GM23248 (cell line): ENCODE measurements around the gene GAS7. TPM values are rescaled to one million over a fixed set of nuclear protein-coding genes. Genes with fewer than 3 reads are reported as not detected.

Source experiments
- DNase-seq: peaks from one replicate; pipeline ENCODE4 v3.0.0-alpha.2; 2015
- H2AFZ ChIP-seq: fragments of 200-600 bp; sonication (generic); 2 replicates; pipeline ENCODE4 v1.6.1; 2016; ENCODE audit warnings: antibody characterized with exemption
- H3F3A ChIP-seq: fragments of 200-600 bp; sonication (generic); 2 replicates; pipeline ENCODE4 v1.6.1; 2016; ENCODE audit warnings: mild to moderate bottlenecking, antibody characterized with exemption, mixed run types; ENCODE audit not compliant: insufficient read depth
- H3K27ac ChIP-seq: fragments of 200-600 bp; sonication (generic); 2 replicates; pipeline ENCODE4 v1.5.1; 2016; ENCODE audit warnings: mild to moderate bottlenecking
- H3K27me3 ChIP-seq: fragments of 200-600 bp; sonication (generic); replicated peaks from 2 replicates; pipeline ENCODE4 v1.6.1; 2016; ENCODE audit warnings: mild to moderate bottlenecking; ENCODE audit not compliant: insufficient read depth
- H3K36me3 ChIP-seq: fragments of 200-600 bp; sonication (generic); 2 replicates; pipeline ENCODE4 v1.6.1; 2016; ENCODE audit warnings: low read depth, mild to moderate bottlenecking
- H3K4me1 ChIP-seq: fragments of 200-600 bp; sonication (generic); 2 replicates; pipeline ENCODE4 v1.6.1; 2016; ENCODE audit warnings: mild to moderate bottlenecking; ENCODE audit not compliant: insufficient read depth
- H3K4me2 ChIP-seq: fragments of 200-600 bp; sonication (generic); one replicate; pipeline ENCODE4 v1.6.1; 2016; ENCODE audit warnings: mild to moderate bottlenecking; ENCODE audit not compliant: unreplicated experiment
- H3K4me3 ChIP-seq: fragments of 200-600 bp; sonication (generic); 2 replicates; pipeline ENCODE4 v1.5.1; 2016; ENCODE audit warnings: mild to moderate bottlenecking
- H3K79me2 ChIP-seq: fragments of 200-600 bp; sonication (generic); 2 replicates; pipeline ENCODE4 v1.6.1; 2016; ENCODE audit warnings: mild to moderate bottlenecking; ENCODE audit not compliant: insufficient read depth
- H3K9ac ChIP-seq: fragments of 200-600 bp; sonication (generic); 2 replicates; pipeline ENCODE4 v1.6.1; 2016; ENCODE audit warnings: mild to moderate bottlenecking
- H3K9me2 ChIP-seq: fragments of 200-600 bp; sonication (generic); 2 replicates; pipeline ENCODE4 v1.6.1; 2016; ENCODE audit warnings: mixed run types, mild to moderate bottlenecking, moderate library complexity; ENCODE audit not compliant: insufficient read depth
- H3K9me3 ChIP-seq: fragments of 200-600 bp; sonication (generic); one replicate; pipeline ENCODE4 v1.6.1; 2017; ENCODE audit warnings: low read depth
- H4K20me1 ChIP-seq: fragments of 200-600 bp; sonication (generic); 2 replicates; pipeline ENCODE4 v1.6.0; 2016; ENCODE audit not compliant: insufficient read depth
- EZH2 ChIP-seq: fragments of 200-600 bp; sonication (generic); IDR thresholded peaks from 2 replicates; pipeline ENCODE4 v1.6.1; 2018; ENCODE audit warnings: antibody characterized with exemption, mild to moderate bottlenecking; ENCODE audit not compliant: insufficient read depth, poor library complexity, severe bottlenecking
- EZH2phosphoT487 ChIP-seq: fragments of 200-600 bp; sonication (generic); IDR thresholded peaks from 2 replicates; pipeline ENCODE4 v1.6.1; 2018; ENCODE audit warnings: antibody characterized with exemption, moderate library complexity, mild to moderate bottlenecking, low read depth; ENCODE audit not compliant: insufficient read depth
- WGBS, 2 experiments: methylation state at CpG; one replicate each; pipeline ENCODE4 v1.1.6; 2015 to 2017; ENCODE audit warnings: low lambda C conversion rate in 2 of 2, low coverage in 1 of 2; ENCODE audit errors: missing lambda C conversion rate in 2 of 2; 5-methylcytosine and 5-hydroxymethylcytosine counted together
- in situ Hi-C: fragments of 300-500 bp; cut with MboI; formaldehyde crosslinking; loops from 2 replicates; pipeline ENCODE4 v1.15.0; 2020
- polyA plus RNA-seq: library from polyadenylated mRNA; unstranded; fragments of >200 nt; fragmentation: Nextera tagmentation; extraction: Ambion mirVana; gene quantifications from 2 replicates; pipeline ENCODE4 v1.2.1, GENCODE V29; 2016
- total RNA-seq: library from RNA; depleted of rRNA; stranded (reverse); fragments of >200 nt; shearing (Covaris generic); gene quantifications from 2 replicates; pipeline ENCODE4 v1.2.3, GENCODE V29; 2014

The GAS7 gene
- total and polyA plus RNA-seq, 2 experiments from 2014 or later, result 6.7 to 13.4 TPM

GRCh38 chr17:10196941-10197340 lies 1.5 kb downstream of the GAS7 start:
- Histone ChIP-seq H2AFZ (peak overlapping the region; percentile 88), H3K4me2 (peak overlapping the region; percentile 66), H3K9me3 (no peaks in the 10 kb centered on the region), H3K4me3 (peak overlapping the region; percentile 79), H3K36me3 (no peaks in the 10 kb centered on the region), H3K27me3 (no peaks in the 10 kb centered on the region; the same call in 1 of the 2 replicates), H3K79me2 (peaks cover 30% of the 10 kb centered on the region), H3F3A (peaks cover 16% of the 10 kb centered on the region), H3K4me1 (peaks cover 8% of the 10 kb centered on the region), H3K9ac (peak overlapping the region; percentile 70), H3K27ac (no peak overlapping the region), H3K9me2 (no peaks in the 10 kb centered on the region), H4K20me1 (no peaks in the 10 kb centered on the region)
- in situ Hi-C loops, result no loop called here
- WGBS, 2 experiments, result 29 to 32% methylated on average over 4 of the region's 4 CpGs
- TF ChIP-seq EZH2 (no peak), EZH2phosphoT487 (no peak)
- peak; percentile 55 for DNase-seq

GRCh38 chr17:10196384-10196895 lies 2.0 kb downstream of the GAS7 start:
- H3K4me1 ChIP-seq, result peaks cover 8% of the 10 kb centered on the region
- in situ Hi-C loops, result no loop called here
- peak overlapping the region; percentile 79 for H3K4me3 ChIP-seq

GRCh38 chr17:10195090-10195805 lies 3.2 kb downstream of the GAS7 start:
- Histone ChIP-seq H3K36me3 (no peaks in the 10 kb centered on the region), H3K79me2 (peaks cover 47% of the 10 kb centered on the region), H3F3A (peaks cover 16% of the 10 kb centered on the region), H3K4me1 (peaks cover 8% of the 10 kb centered on the region), H4K20me1 (no peaks in the 10 kb centered on the region), H3K9ac (no peak overlapping the region), H3K4me2 (no peak overlapping the region), H3K27ac (no peak overlapping the region), H3K4me3 (no peak overlapping the region), H3K27me3 (no peaks in the 10 kb centered on the region), H2AFZ (no peak overlapping the region), H3K9me2 (no peaks in the 10 kb centered on the region), H3K9me3 (no peaks in the 10 kb centered on the region)
- 91 to 95% methylated on average over 4 of the region's 4 CpGs for WGBS, 2 experiments
- in situ Hi-C loops, result no loop called here
- TF ChIP-seq EZH2, result no peak
- no peak for TF ChIP-seq EZH2phosphoT487
- no peak for DNase-seq

More at GRCh38 chr17:10196384-10196895, 2.0 kb downstream of the GAS7 start:
- TF ChIP-seq EZH2phosphoT487, result no peak
- TF ChIP-seq EZH2, result no peak
- Histone ChIP-seq H3K27me3 (no peaks in the 10 kb centered on the region; the same call in 1 of the 2 replicates), H3K79me2 (peaks cover 35% of the 10 kb centered on the region), H3K27ac (no peak overlapping the region), H3K9ac (peak overlapping the region; percentile 70; the same call in 1 of the 2 replicates), H3K9me3 (no peaks in the 10 kb centered on the region), H3K36me3 (no peaks in the 10 kb centered on the region), H3K9me2 (no peaks in the 10 kb centered on the region), H4K20me1 (no peaks in the 10 kb centered on the region), H3K4me2 (peak overlapping the region; percentile 66), H2AFZ (no peak overlapping the region), H3F3A (peaks cover 16% of the 10 kb centered on the region)
- no peak for DNase-seq
- 57 to 59% methylated on average over 11 of the region's 11 CpGs for WGBS, 2 experiments

GRCh38 chr17:10193632-10194031 lies 4.8 kb downstream of the GAS7 start:
- Histone ChIP-seq H3K9ac (no peak overlapping the region), H4K20me1 (no peaks in the 10 kb centered on the region), H3K4me2 (no peak overlapping the region), H3K9me2 (no peaks in the 10 kb centered on the region), H3K9me3 (no peaks in the 10 kb centered on the region), H3K4me1 (peaks cover 8% of the 10 kb centered on the region), H2AFZ (no peak overlapping the region), H3K79me2 (peaks cover 63% of the 10 kb centered on the region), H3K27me3 (no peaks in the 10 kb centered on the region), H3F3A (peaks cover 16% of the 10 kb centered on the region), H3K27ac (peak overlapping the region; percentile 38; the same call in 1 of the 2 replicates), H3K36me3 (no peaks in the 10 kb centered on the region), H3K4me3 (no peak overlapping the region)
- DNase-seq, result no peak
- in situ Hi-C loops, result no loop called here
- WGBS, 2 experiments, result 96 to 100% methylated on average over 2 of the region's 2 CpGs
- TF ChIP-seq EZH2phosphoT487 (no peak), EZH2 (no peak)
